HG02571 (cell line): ENCODE data around the gene SNRPD3.

Source experiments
- ATAC-seq: cut with Tn5 transposase; IDR thresholded peaks from one replicate; pipeline ENCODE4 v1.9.1; 2021; ENCODE audit warnings: mild to moderate bottlenecking, moderate library complexity; ENCODE audit not compliant: unreplicated experiment

The SNRPD3 gene

GRCh38 chr22:24555165-24556039 lies at the start of gene SNRPD3:
Gene SNRPD3 (plus strand): TSS chr22:24555999. CDS start chr22:24557675, 1,676 bp downstream.
- ATAC-seq: peak; percentile 73

- no peak for ATAC-seq
Measured at GRCh38 chr22:24506802-24507438, 48.9 kb upstream of the SNRPD3 start.

GRCh38 chr22:24507716-24508115 lies 48.1 kb upstream of the SNRPD3 start:
- ATAC-seq: no peak

- ATAC-seq: no peak
Measured at GRCh38 chr22:24510637-24511625, 44.9 kb upstream of the SNRPD3 start.

GRCh38 chr22:24512043-24512442 lies 43.8 kb upstream of the SNRPD3 start:
- ATAC-seq: no peak

GRCh38 chr22:24513378-24514240 lies 42.2 kb upstream of the SNRPD3 start:
- ATAC-seq: no peak

GRCh38 chr22:24514241-24515026 lies 41.4 kb upstream of the SNRPD3 start:
- ATAC-seq: no peak

- no peak for ATAC-seq
Measured at GRCh38 chr22:24515027-24515338, 40.8 kb upstream of the SNRPD3 start.

- ATAC-seq: no peak
Measured at GRCh38 chr22:24516301-24516737, 39.5 kb upstream of the SNRPD3 start.

GRCh38 chr22:24517446-24517845 lies 38.4 kb upstream of the SNRPD3 start:
- ATAC-seq: no peak

GRCh38 chr22:24518228-24518627 lies 37.6 kb upstream of the SNRPD3 start:
- no peak for ATAC-seq

- ATAC-seq: no peak
Measured at GRCh38 chr22:24518771-24519485, 36.9 kb upstream of the SNRPD3 start.

GRCh38 chr22:24519496-24519895 lies 36.3 kb upstream of the SNRPD3 start:
- ATAC-seq: no peak

- ATAC-seq: no peak
Measured at GRCh38 chr22:24521791-24522245, 34.0 kb upstream of the SNRPD3 start.

GRCh38 chr22:24523873-24524272 lies 31.9 kb upstream of the SNRPD3 start:
- ATAC-seq: no peak

- ATAC-seq: peak; percentile 66
Measured at GRCh38 chr22:24525416-24526037, 30.3 kb upstream of the SNRPD3 start.

GRCh38 chr22:24526191-24526590 lies 29.6 kb upstream of the SNRPD3 start:
- ATAC-seq: no peak

- ATAC-seq: no peak
Measured at GRCh38 chr22:24529898-24530297, 25.9 kb upstream of the SNRPD3 start.
